HG03103 (cell line): ENCODE data around the gene RNF8.
"Not testable (repeated sequence)": the region's sequence is repeated elsewhere in the genome, so short reads cannot be mapped to it uniquely, and the experiment has no call there.

Experiments used
- ATAC-seq: cut with Tn5 transposase; IDR thresholded peaks from one replicate; pipeline ENCODE4 v1.9.1; 2021; ENCODE audit warnings: low read depth; ENCODE audit not compliant: unreplicated experiment

RNF8 gene

GRCh38 chr6:37320646-37321045 lies 33.1 kb upstream of the RNF8 start:
- ATAC-seq: no peak

GRCh38 chr6:37321101-37321500 lies 32.7 kb upstream of the RNF8 start:
- no peak for ATAC-seq

GRCh38 chr6:37321516-37322415 lies 32.0 kb upstream of the RNF8 start:
- ATAC-seq: no peak

DNA sequence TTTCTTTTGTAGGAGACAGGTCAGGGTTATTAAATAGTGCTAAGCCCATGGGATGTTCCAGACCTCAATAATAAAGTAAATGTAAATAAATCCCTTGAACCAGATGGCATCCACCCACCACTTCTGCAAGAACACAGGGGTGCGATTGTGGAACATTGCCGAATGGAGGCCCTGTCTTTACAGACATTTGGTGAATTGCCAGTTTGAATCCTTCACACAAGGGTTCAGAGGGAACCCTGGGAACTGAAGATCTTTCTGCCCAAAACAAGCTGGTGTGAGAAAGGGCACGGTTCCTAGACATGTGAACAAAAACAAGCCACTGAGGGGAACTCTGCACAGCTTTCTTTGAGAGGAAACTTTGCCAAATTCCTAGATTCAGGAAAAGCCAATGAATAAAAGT lies 30.2 kb upstream of the RNF8 start:
- ATAC-seq: no peak

- no peak for ATAC-seq
Observed at GRCh38 chr6:37324131-37325033, 29.4 kb upstream of the RNF8 start.

- not testable (repeated sequence) for ATAC-seq
Observed at GRCh38 chr6:37330345-37330744, 23.4 kb upstream of the RNF8 start.

DNA sequence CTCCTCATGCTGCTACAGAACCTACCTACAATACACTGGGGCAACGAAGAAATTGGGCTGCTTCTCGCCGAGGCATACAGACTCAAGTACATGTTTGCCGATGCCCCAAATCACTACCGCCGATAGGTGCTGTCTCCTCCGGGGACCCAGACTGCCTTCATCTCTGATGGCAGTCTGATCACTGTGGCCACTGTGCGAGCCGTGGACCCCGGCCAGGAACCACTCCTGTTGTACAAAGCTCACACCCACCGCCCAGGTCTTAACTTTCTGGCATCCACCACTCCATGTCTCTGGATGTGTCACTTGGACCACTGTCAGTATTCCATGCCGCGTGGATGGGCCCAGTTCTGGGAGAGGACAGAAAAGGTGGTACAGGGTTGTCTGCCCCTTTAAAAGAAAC lies 22.7 kb upstream of the RNF8 start:
- ATAC-seq: no peak

DNA sequence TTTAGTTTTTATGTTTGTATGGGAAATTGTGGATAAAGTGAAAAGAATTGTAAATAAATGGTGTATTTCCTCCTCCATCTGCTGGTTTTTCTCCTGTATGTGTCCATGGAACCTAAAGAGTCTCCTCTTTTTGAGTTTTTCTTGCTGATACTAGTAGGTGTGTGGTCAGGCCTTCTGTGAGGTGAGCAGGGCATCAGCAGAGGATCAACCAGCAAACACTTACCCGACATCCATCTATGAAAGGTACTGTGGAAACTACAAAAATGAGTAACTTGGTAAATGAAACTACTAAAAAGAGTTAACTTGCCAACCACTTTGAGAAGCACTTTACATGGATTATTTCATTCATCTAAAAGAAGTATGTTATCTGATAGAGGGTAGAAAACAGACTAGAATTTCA lies 20.9 kb upstream of the RNF8 start:
- ATAC-seq: no peak

- no peak for ATAC-seq
Observed at GRCh38 chr6:37334047-37334446, 19.7 kb upstream of the RNF8 start.

DNA sequence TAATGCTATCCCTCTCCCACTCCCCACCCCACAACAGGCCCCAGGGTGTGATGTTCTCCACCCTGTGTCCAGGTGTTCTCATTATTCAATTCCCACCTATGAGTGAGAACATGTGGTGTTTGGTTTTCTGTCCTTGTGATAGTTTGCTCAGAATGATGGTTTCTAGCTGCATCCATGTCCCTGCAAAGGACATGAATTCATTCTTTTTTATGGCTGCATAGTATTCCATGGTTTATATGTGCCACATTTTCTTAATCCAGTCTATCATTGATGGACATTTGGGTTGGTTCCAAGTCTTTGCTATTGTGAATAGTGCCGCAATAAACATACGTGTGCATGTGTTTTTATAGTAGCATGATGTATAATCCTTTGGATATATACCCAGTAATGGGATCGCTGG lies 15.5 kb upstream of the RNF8 start:
- ATAC-seq: not testable (repeated sequence)

DNA sequence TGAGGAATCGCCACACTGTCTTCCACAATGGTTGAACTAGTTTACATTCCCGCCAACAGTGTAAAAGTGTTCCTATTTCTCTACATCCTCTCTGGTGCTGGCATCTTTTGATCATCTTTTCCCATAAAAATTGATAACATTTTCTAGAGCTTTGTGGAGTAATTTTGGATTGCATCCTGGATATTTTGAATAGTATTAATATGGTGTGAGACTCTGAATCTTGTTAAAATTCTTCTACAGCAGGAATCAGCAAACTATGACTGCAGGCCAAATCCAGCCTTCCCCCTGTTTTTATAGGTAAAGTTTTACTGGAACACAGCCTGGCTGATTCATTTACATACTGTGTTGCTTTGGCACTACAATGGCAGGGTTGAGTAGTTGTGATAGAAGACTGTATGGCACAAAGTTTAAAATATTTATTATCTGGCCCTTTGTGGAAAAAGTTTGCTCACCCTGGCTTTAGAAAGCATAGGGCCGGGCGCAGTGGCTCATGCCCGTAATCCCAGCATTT lies 15.0 kb upstream of the RNF8 start:
- ATAC-seq: no peak

DNA sequence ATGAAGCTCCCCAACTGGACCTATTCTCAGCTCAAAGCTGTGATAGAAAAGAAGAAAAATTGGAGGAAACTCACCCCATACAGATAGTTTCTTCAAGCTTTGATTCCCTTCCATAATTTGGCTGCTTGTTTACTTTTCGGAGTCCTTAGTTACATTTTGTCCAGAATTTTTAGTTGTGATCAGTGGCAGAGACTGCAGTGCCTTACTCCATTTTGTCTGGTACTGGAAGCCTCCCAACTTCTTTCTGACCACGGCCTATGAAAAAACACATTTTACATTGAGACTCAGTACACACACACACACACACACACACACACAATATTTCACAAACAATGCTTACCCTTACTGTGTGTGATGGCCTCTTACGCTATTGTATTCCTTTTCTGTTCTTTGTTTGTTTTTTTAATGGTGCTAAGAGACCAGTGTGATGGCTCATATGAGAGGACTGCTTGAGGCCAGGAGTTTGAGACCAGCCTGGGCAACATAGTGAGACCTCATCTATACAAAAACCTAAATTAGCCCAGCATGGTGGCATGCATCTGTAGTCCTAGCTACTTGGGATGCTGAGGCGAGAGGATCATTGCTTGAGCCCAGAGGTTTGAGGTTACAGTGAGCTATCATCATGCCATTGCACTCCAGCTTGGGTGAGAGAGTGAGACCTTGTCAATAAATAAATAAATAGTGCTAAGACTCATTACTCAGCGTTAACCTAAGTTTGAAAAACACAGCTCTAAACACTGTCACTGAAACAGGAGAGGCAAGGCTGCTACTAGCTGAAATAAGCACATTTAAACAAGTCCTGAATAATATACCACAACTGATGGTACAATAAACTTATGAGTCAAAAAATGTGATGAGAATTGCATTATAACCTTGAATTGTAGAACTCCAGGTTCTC lies 13.8 kb upstream of the RNF8 start:
- ATAC-seq: no peak

DNA sequence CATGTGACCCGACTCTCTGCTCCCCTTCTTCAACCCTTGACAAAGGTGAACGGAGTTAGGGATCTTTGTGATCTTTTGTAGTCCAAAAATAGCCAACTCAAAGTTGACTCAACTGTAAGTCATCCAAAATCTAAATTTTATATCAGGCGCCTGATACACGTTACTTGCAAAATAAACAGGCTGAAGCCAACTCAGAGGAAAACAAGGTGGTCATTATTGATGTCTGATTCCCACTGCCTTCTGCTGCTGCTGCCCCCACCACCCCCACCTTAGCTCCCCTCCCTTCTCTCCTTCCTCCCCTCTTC lies 13.2 kb upstream of the RNF8 start:
- ATAC-seq: no peak

DNA sequence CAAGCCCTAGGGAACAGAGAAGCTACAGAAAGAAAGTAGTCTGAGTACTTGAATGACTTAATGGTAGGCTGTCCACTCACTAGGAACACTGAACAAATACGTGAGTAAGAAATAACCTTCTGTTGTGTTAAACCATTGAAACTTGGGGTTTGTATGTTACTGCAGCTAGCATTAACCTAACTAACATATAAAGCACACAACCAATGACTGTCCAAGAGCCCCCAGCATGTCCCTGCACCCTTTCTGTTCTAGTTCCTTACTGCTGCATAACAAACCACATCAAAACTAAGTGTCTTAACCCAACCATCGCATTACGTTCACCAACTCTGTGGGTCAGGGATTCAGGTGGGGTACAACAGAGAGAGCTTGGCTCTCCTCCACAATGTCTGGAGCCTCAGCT lies 10.5 kb upstream of the RNF8 start:
- ATAC-seq: no peak

GRCh38 chr6:37344308-37344707 lies 9.5 kb upstream of the RNF8 start:
- no peak for ATAC-seq

DNA sequence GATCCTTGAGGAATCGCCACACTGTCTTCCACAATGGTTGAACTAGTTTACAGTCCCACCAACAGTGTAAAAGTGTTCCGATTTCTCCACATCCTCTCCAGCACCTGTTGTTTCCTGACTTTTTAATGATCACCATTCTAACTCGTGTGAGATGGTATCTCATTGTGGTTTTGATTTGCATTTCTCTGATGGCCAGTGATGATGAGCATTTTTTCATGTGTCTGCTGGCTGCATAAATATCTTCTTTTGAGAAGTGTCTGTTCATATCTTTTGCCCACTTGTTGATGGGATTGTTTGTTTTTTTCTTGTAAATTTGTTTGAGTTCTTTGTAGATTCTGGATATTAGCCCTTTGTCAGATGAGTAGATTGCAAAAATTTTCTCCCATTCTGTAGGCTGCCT lies 8.0 kb upstream of the RNF8 start:
- not testable (repeated sequence) for ATAC-seq

- no peak for ATAC-seq
Observed at GRCh38 chr6:37347177-37347576, 6.6 kb upstream of the RNF8 start.

DNA sequence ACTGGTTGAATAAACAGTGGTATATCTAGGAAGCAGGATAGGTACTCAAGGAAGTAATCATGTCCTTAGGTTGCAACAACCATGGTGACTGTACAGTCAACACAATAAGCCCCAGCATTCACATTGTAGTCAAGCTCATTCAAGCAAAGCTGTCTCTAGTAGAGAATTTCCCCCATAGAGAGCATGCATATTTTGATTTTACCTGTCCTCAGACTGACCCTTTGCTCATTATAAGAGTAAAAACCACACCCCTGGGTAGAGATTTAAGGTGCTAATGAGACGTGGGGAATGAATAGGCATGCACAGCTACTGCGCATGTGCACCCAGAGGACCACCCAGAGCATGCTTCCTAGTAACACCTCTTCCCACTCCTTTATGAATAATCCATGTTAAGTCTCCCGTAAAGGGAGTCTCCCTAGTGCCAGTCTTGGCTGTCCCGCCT lies 6.1 kb upstream of the RNF8 start:
- ATAC-seq: no peak

DNA sequence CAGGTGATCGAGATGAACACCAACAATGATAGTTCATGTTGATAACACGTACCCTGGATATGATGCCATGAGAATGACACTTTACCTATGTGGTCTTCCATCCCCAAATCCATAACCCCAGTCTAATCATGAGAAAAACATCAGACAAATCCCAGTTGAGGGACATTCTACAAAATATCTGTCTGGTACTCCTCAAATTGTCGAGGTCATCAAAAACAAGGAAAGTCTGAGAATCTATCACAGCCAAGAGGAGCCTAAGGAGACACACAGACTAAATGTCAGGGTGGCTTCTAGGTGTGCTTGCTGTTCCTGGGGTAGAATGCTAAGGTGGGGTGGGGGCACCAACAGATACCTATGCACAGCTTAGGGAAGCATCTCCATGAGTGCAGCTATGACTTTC lies 2.8 kb upstream of the RNF8 start:
- ATAC-seq: no peak

DNA sequence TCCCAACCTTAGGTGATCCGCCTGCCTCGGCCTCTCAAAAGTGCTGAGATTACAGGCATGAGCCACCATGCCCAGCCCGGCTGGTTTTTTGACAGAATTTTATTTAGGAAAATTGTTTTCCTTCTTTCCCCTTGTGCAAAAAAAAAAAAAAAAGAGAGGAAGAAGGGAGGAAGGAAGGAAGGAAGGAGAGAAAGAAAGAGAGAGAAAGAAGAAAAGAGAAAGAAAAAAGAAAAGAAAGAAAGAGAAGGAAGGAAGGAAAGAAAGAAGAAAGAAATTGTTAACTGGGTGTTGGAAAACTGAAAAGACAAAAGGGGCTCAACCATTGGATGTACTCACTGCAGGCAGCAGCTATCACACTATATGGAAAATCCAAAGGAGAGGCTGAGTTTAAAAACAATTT lies 1.4 kb upstream of the RNF8 start:
- no peak for ATAC-seq
